HepG2 (cell line): ENCODE measurements around the gene CTRL. TPM values are rescaled to one million over a fixed set of nuclear protein-coding genes. Genes with fewer than 3 reads are reported as not detected.

Experiments
- CEBPG ChIP-seq: IDR thresholded peaks from 2 replicates; pipeline ENCODE4 v1.6.1; 2016
- EP300 ChIP-seq, 3 experiments: sonication (generic) in 1 of 3; formaldehyde crosslinking in 1 of 3; IDR thresholded peaks; 2 replicates each; pipeline versions ENCODE4 v1.5.1 to v1.6.1; 2011 to 2020; ENCODE audit warnings: low read depth in 2 of 3, low read length in 2 of 3, borderline replicate concordance in 1 of 3, improper control_type of control experiment in 1 of 3, mild to moderate bottlenecking in 1 of 3, missing genetic modification reagents in 1 of 3, moderate library complexity in 1 of 3
- GFI1 ChIP-seq: sonication (generic); formaldehyde crosslinking; IDR thresholded peaks from 2 replicates; pipeline ENCODE4 v1.5.0; 2020; ENCODE audit warnings: missing genetic modification reagents, mild to moderate bottlenecking, borderline replicate concordance
- HDAC1 ChIP-seq: sonication (generic); formaldehyde crosslinking; IDR thresholded peaks from 2 replicates; pipeline ENCODE4 v1.5.1; 2020; ENCODE audit warnings: mild to moderate bottlenecking, missing genetic modification reagents
- HOXA7 ChIP-seq: sonication (generic); formaldehyde crosslinking; IDR thresholded peaks from 2 replicates; pipeline ENCODE4 v1.8.1; 2022; ENCODE audit warnings: mild to moderate bottlenecking, missing genetic modification reagents, moderate library complexity
- RFX1 ChIP-seq: fragments of 450-650 bp; IDR thresholded peaks from 2 replicates; pipeline ENCODE4 v1.6.1; 2017
- ZBTB34 ChIP-seq: sonication (generic); formaldehyde crosslinking; IDR thresholded peaks from 2 replicates; pipeline ENCODE4 v1.8.0; 2022; ENCODE audit warnings: mild to moderate bottlenecking, missing genetic modification reagents
- ZEB1 ChIP-seq: IDR thresholded peaks from 2 replicates; pipeline ENCODE4 v1.6.1; 2012; ENCODE audit warnings: mild to moderate bottlenecking, low read depth, inconsistent platforms; ENCODE audit not compliant: insufficient replicate concordance
- ZNF121 ChIP-seq: sonication (generic); formaldehyde crosslinking; IDR thresholded peaks from 2 replicates; pipeline ENCODE4 v1.5.0; 2020; ENCODE audit warnings: mild to moderate bottlenecking, missing genetic modification reagents
- ZNF577 ChIP-seq: sonication (generic); formaldehyde crosslinking; IDR thresholded peaks from 2 replicates; pipeline ENCODE4 v1.4.0; 2020; ENCODE audit warnings: mild to moderate bottlenecking, low read depth, missing genetic modification reagents, borderline replicate concordance
- ZNF709 ChIP-seq: sonication (generic); formaldehyde crosslinking; IDR thresholded peaks from 2 replicates; pipeline ENCODE4 v1.5.0; 2020; ENCODE audit warnings: mild to moderate bottlenecking, missing genetic modification reagents
- ZNF781 ChIP-seq: sonication (generic); formaldehyde crosslinking; IDR thresholded peaks from 2 replicates; pipeline ENCODE4 v1.5.1; 2020; ENCODE audit warnings: borderline replicate concordance, mild to moderate bottlenecking, missing genetic modification reagents; ENCODE audit errors: not compliant biosample characterization
- ZSCAN21 ChIP-seq: sonication (generic); formaldehyde crosslinking; IDR thresholded peaks from 2 replicates; pipeline ENCODE4 v1.8.0; 2022; ENCODE audit warnings: mild to moderate bottlenecking, missing genetic modification reagents, moderate library complexity, borderline replicate concordance
- polyA plus RNA-seq, 8 experiments: library from polyadenylated mRNA; depleted of rRNA in 3 of 8; stranded (reverse) in 7 of 8; unstranded in 1 of 8; fragments of >200 nt; fragmentation: Illumina TruSeq in 4 of 8; extraction: Trizol in 4 of 8; gene quantifications; 2 replicates each; pipeline versions ENCODE4 v1.2.1 to v1.2.3, GENCODE V29; 2011 to 2016; ENCODE audit warnings: low read depth in 4 of 8, missing spikeins in 1 of 8, mixed read lengths in 1 of 8; ENCODE audit not compliant: insufficient read depth in 1 of 8
- total RNA-seq, 5 experiments: library from RNA; depleted of rRNA; stranded (reverse); fragments of >200 nt; fragmentation: Illumina TruSeq; extraction: Trizol; gene quantifications; 2 replicates each; pipeline ENCODE4 v1.2.3, GENCODE V29; 2016; ENCODE audit warnings: low read depth in 1 of 5

The CTRL gene
- total and polyA plus RNA-seq, 2 of the 13 experiments (the other 11 are each of a cell fraction or from before 2014, with no cell fraction given): 1.9 to 2.7 TPM

GRCh38 chr16:67901734-67902133 is 29.9 kb downstream of the CTRL start (continued):
- no peak for TF ChIP-seq ZBTB34 (CRISPR knock-in tag)
- TF ChIP-seq ZNF577 (CRISPR knock-in tag): no peak
- TF ChIP-seq GFI1: peak; percentile 53; the same call in 1 of the 2 replicates
- no peak for TF ChIP-seq HOXA7 (CRISPR knock-in tag)
- peak in 1 of 2 experiments; percentile 20; a peak in 1 of 4 replicates for TF ChIP-seq EP300 (IDR thresholded peaks at IDR 0.05; ENCODE audit: low read depth in 2 of 2, low read length in 2 of 2)
- no peak for TF ChIP-seq EP300 (CRISPR knock-in tag; IDR thresholded peaks at IDR 0.05; ENCODE audit: borderline replicate concordance)
- TF ChIP-seq ZSCAN21 (CRISPR knock-in tag): no peak
- no peak for TF ChIP-seq RFX1
- TF ChIP-seq ZEB1: peak; percentile 68
- peak; percentile 58; the same call in 1 of the 2 replicates for TF ChIP-seq HDAC1 (CRISPR knock-in tag)
- peak; percentile 99 for TF ChIP-seq ZNF121 (CRISPR knock-in tag)
- no peak for TF ChIP-seq ZNF709 (CRISPR knock-in tag)
- no peak for TF ChIP-seq ZNF781 (CRISPR knock-in tag)
- 0 out of 2 replicates have a peak, but pooled peaks have one; percentile 21 for TF ChIP-seq CEBPG (CRISPR knock-in tag)
